ENCODE data around the gene TIMD4.

The TIMD4 gene

GRCh38 chr5:156920861-156921431, 42.1 kb downstream of the TIMD4 start:
- no peak for DNase-seq

- DNase-seq, result no peak
Measured at GRCh38 chr5:156920042-156920860, 42.8 kb downstream of the TIMD4 start.

GRCh38 chr5:156918311-156918845, 44.6 kb downstream of the TIMD4 start:
- DNase-seq, result no peak

GRCh38 chr5:156914371-156914737, 48.7 kb downstream of the TIMD4 start:
- DNase-seq, result no peak

GRCh38 chr5:156913719-156914370, 49.2 kb downstream of the TIMD4 start:
- DNase-seq, result peak; percentile 10 to 22 (median 22)

- DNase-seq, result no peak
Measured at GRCh38 chr5:156913355-156913718, 49.7 kb downstream of the TIMD4 start.

GRCh38 chr5:156912869-156913268, 50.2 kb downstream of the TIMD4 start:
- DNase-seq, result peak in 1 of 3 donors; percentile 7

GRCh38 chr5:156909180-156909579, 53.8 kb downstream of the TIMD4 start:
- no peak for DNase-seq

- DNase-seq, result no peak
Measured at GRCh38 chr5:156907667-156908066, 55.4 kb downstream of the TIMD4 start.

GRCh38 chr5:156906807-156907206, 56.2 kb downstream of the TIMD4 start:
- DNase-seq, result no peak

- DNase-seq, result peak in 2 of 3 donors; percentile 5
Measured at GRCh38 chr5:156896546-156896945, 66.5 kb downstream of the TIMD4 start.

- no peak for DNase-seq
Measured at GRCh38 chr5:156893517-156893916, 69.5 kb downstream of the TIMD4 start.

- no peak for DNase-seq
Measured at GRCh38 chr5:156892864-156893263, 70.2 kb downstream of the TIMD4 start.

GRCh38 chr5:156892223-156892622, 70.8 kb downstream of the TIMD4 start:
- DNase-seq, result no peak

GRCh38 chr5:156888520-156888919, 74.5 kb downstream of the TIMD4 start:
- no peak for DNase-seq

- no peak for DNase-seq
Measured at GRCh38 chr5:156883316-156883875, 79.6 kb downstream of the TIMD4 start.

GRCh38 chr5:156879665-156880285, 83.3 kb downstream of the TIMD4 start:
- no peak for DNase-seq

GRCh38 chr5:156871212-156871611, 91.8 kb downstream of the TIMD4 start:
- DNase-seq, result no peak

- DNase-seq, result no peak
Measured at GRCh38 chr5:156870498-156870839, 92.6 kb downstream of the TIMD4 start.
